NOMO-1 (cell line): ENCODE results near the gene INPP5D.
A peak's percentile ranks its signal among the peaks of the same experiment; 100 is the strongest.

Source experiments
- DNase-seq, 2 experiments: peaks; one replicate each; lab custom pipeline; 2025; ENCODE audit not compliant: unreplicated experiment in 2 of 2; lab: John Stamatoyannopoulos, UW

The INPP5D gene

GRCh38 chr2:233164967-233165366 lies 104.8 kb downstream of the INPP5D start:
- DNase-seq, result no peak

- no peak for DNase-seq
These were observed 105.4 kb downstream of the INPP5D start for GRCh38 chr2:233165543-233165894.

GRCh38 chr2:233165895-233166661 lies 105.9 kb downstream of the INPP5D start:
- peak; percentile 92 to 98 for DNase-seq

GRCh38 chr2:233168445-233168844 lies 108.3 kb downstream of the INPP5D start:
- no peak for DNase-seq

- DNase-seq, result no peak
These were observed 108.8 kb downstream of the INPP5D start for GRCh38 chr2:233168919-233169318.

GRCh38 chr2:233171344-233171743 lies 111.2 kb downstream of the INPP5D start:
- DNase-seq, result no peak

- DNase-seq, result no peak
These were observed 113.0 kb downstream of the INPP5D start for GRCh38 chr2:233173115-233173514.

GRCh38 chr2:233174137-233174536 lies 114.0 kb downstream of the INPP5D start:
- no peak for DNase-seq

- no peak for DNase-seq
These were observed 119.1 kb downstream of the INPP5D start for GRCh38 chr2:233178994-233179847.

GRCh38 chr2:233179848-233180366 lies 119.8 kb downstream of the INPP5D start:
- DNase-seq, result no peak

GRCh38 chr2:233183869-233184418 lies 123.8 kb downstream of the INPP5D start:
- no peak for DNase-seq

GRCh38 chr2:233184669-233185068 lies 124.5 kb downstream of the INPP5D start:
- no peak for DNase-seq

GRCh38 chr2:233185330-233185729 lies 125.2 kb downstream of the INPP5D start:
- DNase-seq, result no peak

GRCh38 chr2:233185963-233186362 lies 125.8 kb downstream of the INPP5D start:
- DNase-seq, result peak; percentile 78 to 92

GRCh38 chr2:233186851-233187250 lies 126.7 kb downstream of the INPP5D start:
- DNase-seq, result no peak

GRCh38 chr2:233189025-233189424 lies 128.9 kb downstream of the INPP5D start:
- no peak for DNase-seq

- peak in 1 of 2 experiments; percentile 14 for DNase-seq
These were observed 130.9 kb downstream of the INPP5D start for GRCh38 chr2:233191016-233191415.

- no peak for DNase-seq
These were observed 133.6 kb downstream of the INPP5D start for GRCh38 chr2:233193738-233194137.

GRCh38 chr2:233195027-233195426 lies 134.9 kb downstream of the INPP5D start:
- DNase-seq, result no peak

GRCh38 chr2:233197022-233197421 lies 136.9 kb downstream of the INPP5D start:
- DNase-seq, result no peak

GRCh38 chr2:233198026-233198425 lies 137.9 kb downstream of the INPP5D start:
- no peak for DNase-seq
